ENCODE results near the gene CSPG4.
"Not testable (repeated sequence)": the region's sequence is repeated elsewhere in the genome, so short reads cannot be mapped to it uniquely, and the experiment has no call there.

Gene CSPG4

GRCh38 chr15:75704618-75705017 is 8.0 kb downstream of the CSPG4 start:
- no peak for DNase-seq (ENCODE audit: low spot score)

GRCh38 chr15:75704263-75704615 is 8.4 kb downstream of the CSPG4 start:
- no peak for DNase-seq (ENCODE audit: low spot score)

GRCh38 chr15:75703440-75704262 is 9.0 kb downstream of the CSPG4 start:
- not testable (repeated sequence) for DNase-seq (ENCODE audit: low spot score)

- no peak for DNase-seq (ENCODE audit: low spot score)
Observed at GRCh38 chr15:75702436-75702835, 10.2 kb downstream of the CSPG4 start.

GRCh38 chr15:75701071-75702003 is 11.3 kb downstream of the CSPG4 start:
- not testable (repeated sequence) for DNase-seq (ENCODE audit: low spot score)

GRCh38 chr15:75699961-75700874 is 12.4 kb downstream of the CSPG4 start:
- peak; percentile 34 for DNase-seq (ENCODE audit: low spot score)

- peak; percentile 25 for DNase-seq (ENCODE audit: low spot score)
Observed at GRCh38 chr15:75699517-75699916, 13.1 kb downstream of the CSPG4 start.

GRCh38 chr15:75697974-75698747 is 14.5 kb downstream of the CSPG4 start:
- not testable (repeated sequence) for DNase-seq (ENCODE audit: low spot score)

GRCh38 chr15:75697523-75697922 is 15.1 kb downstream of the CSPG4 start:
- no peak for DNase-seq (ENCODE audit: low spot score)

- no peak for DNase-seq (ENCODE audit: low spot score)
Observed at GRCh38 chr15:75696854-75697259, 15.8 kb downstream of the CSPG4 start.

- DNase-seq (ENCODE audit: low spot score), result peak; percentile 53
Observed at GRCh38 chr15:75696311-75696720, 16.3 kb downstream of the CSPG4 start.

GRCh38 chr15:75695634-75696310 is 16.9 kb downstream of the CSPG4 start:
- DNase-seq (ENCODE audit: low spot score), result no peak

GRCh38 chr15:75695220-75695619 is 17.4 kb downstream of the CSPG4 start:
- DNase-seq (ENCODE audit: low spot score), result no peak

GRCh38 chr15:75694241-75695182 is 18.1 kb downstream of the CSPG4 start:
- peak; percentile 61 for DNase-seq (ENCODE audit: low spot score)

GRCh38 chr15:75693501-75694240 is 19.0 kb downstream of the CSPG4 start:
- DNase-seq (ENCODE audit: low spot score), result no peak

GRCh38 chr15:75693028-75693427 is 19.6 kb downstream of the CSPG4 start:
- not testable (repeated sequence) for DNase-seq (ENCODE audit: low spot score)

GRCh38 chr15:75692311-75692710 is 20.3 kb downstream of the CSPG4 start:
- DNase-seq (ENCODE audit: low spot score), result not testable (repeated sequence)

GRCh38 chr15:75689429-75689828 is 23.2 kb downstream of the CSPG4 start:
- DNase-seq (ENCODE audit: low spot score), result not testable (repeated sequence)

GRCh38 chr15:75688831-75689230 is 23.8 kb downstream of the CSPG4 start:
- no peak for DNase-seq (ENCODE audit: low spot score)

Measured in pons (tissue), 1 donor.